GM21576 (cell line): ENCODE data around the gene EIF3F.
A peak's percentile ranks its signal among the peaks of the same experiment; 100 is the strongest.

Experiments
- ATAC-seq: cut with Tn5 transposase; IDR thresholded peaks from one replicate; pipeline ENCODE4 v1.9.1; 2021; ENCODE audit warnings: mild to moderate bottlenecking, moderate library complexity; ENCODE audit not compliant: unreplicated experiment

The EIF3F gene

GRCh38 chr11:7986768-7987559, at the start of gene EIF3F:
TSS of gene EIF3F (plus strand) at chr11:7987337. CDS start at chr11:7987353, 16 bp downstream.
- ATAC-seq: peak; percentile 96

- no peak for ATAC-seq
These were observed 46.0 kb upstream of the EIF3F start for GRCh38 chr11:7941146-7941545.

GRCh38 chr11:7941608-7942007, 45.5 kb upstream of the EIF3F start, which contains the start of gene OR10A3:
TSS of gene OR10A3 (minus strand) at chr11:7941708. CDS start at chr11:7939520, 2,188 bp downstream.
- no peak for ATAC-seq

GRCh38 chr11:7944123-7944522, 43.0 kb upstream of the EIF3F start:
- ATAC-seq: no peak

- ATAC-seq: no peak
These were observed 37.2 kb upstream of the EIF3F start for GRCh38 chr11:7949934-7950333.

GRCh38 chr11:7955191-7955590, 31.9 kb upstream of the EIF3F start:
- ATAC-seq: no peak

GRCh38 chr11:7964261-7964660, 22.9 kb upstream of the EIF3F start:
- no peak for ATAC-seq

- no peak for ATAC-seq
These were observed 22.3 kb upstream of the EIF3F start for GRCh38 chr11:7964873-7965272.

- ATAC-seq: no peak
These were observed 21.8 kb upstream of the EIF3F start, which contains the start of gene NLRP10 for GRCh38 chr11:7965386-7965785. TSS of gene NLRP10 (minus strand) at chr11:7965447. CDS start at chr11:7963495, 1,952 bp downstream.

GRCh38 chr11:7967097-7967496, 20.0 kb upstream of the EIF3F start:
- ATAC-seq: no peak

- no peak for ATAC-seq
These were observed 19.3 kb upstream of the EIF3F start for GRCh38 chr11:7967826-7968225.

- no peak for ATAC-seq
These were observed 18.5 kb upstream of the EIF3F start for GRCh38 chr11:7968686-7969085.

GRCh38 chr11:7969756-7970646, 17.1 kb upstream of the EIF3F start:
- ATAC-seq: no peak

GRCh38 chr11:7971846-7972245, 15.3 kb upstream of the EIF3F start:
- no peak for ATAC-seq

GRCh38 chr11:7973011-7973410, 14.1 kb upstream of the EIF3F start:
- no peak for ATAC-seq

- no peak for ATAC-seq
These were observed 12.5 kb upstream of the EIF3F start for GRCh38 chr11:7974668-7975067.

GRCh38 chr11:7977232-7977917, 9.8 kb upstream of the EIF3F start:
- ATAC-seq: no peak

- ATAC-seq: no peak
These were observed 5.4 kb upstream of the EIF3F start for GRCh38 chr11:7981619-7982157.

- ATAC-seq: no peak
These were observed 4.5 kb upstream of the EIF3F start for GRCh38 chr11:7982582-7983119.

GRCh38 chr11:7983832-7984590, 3.1 kb upstream of the EIF3F start:
- ATAC-seq: no peak
